CD4-positive, CD25-positive, alpha-beta regulatory T cell (primary cell): ENCODE data around the gene ABCC3. TPM values are rescaled to one million over a fixed set of nuclear protein-coding genes. Genes with fewer than 3 reads are reported as not detected.

Source experiments
- ATAC-seq, 2 donors: fragments of 150-1000 bp; cut with Tn5 transposase; one replicate each; pipeline ENCODE4 v1.10.0; 2021; ENCODE audit warnings: low read depth in 2 of 2, moderate number of reproducible peaks in 2 of 2, moderate library complexity in 1 of 2
- DNase-seq, 3 donors: peaks; one replicate each; pipeline versions ENCODE4 v3.0.0 to v3.0.0-alpha.2; 2012 to 2022; ENCODE audit warnings: mixed read lengths in 1 of 3
- H3K27ac ChIP-seq: one replicate; pipeline ENCODE4 v1.7.0; 2013; ENCODE audit warnings: mild to moderate bottlenecking, low read length; ENCODE audit not compliant: insufficient read depth, poor library complexity, severe bottlenecking
- H3K27me3 ChIP-seq: one replicate; pipeline ENCODE4 v1.7.0; 2013; ENCODE audit warnings: low read length; ENCODE audit not compliant: control insufficient read depth, insufficient read depth
- H3K36me3 ChIP-seq: one replicate; pipeline ENCODE4 v1.7.0; 2013; ENCODE audit warnings: mild to moderate bottlenecking, low read length, moderate library complexity; ENCODE audit not compliant: control insufficient read depth, insufficient read depth
- H3K4me1 ChIP-seq: 2 replicates; pipeline ENCODE4 v1.7.0; 2013; ENCODE audit warnings: mild to moderate bottlenecking, low read length; ENCODE audit not compliant: insufficient read depth, control insufficient read depth, poor library complexity, severe bottlenecking
- H3K4me3 ChIP-seq: one replicate; pipeline ENCODE4 v1.7.0; 2013; ENCODE audit warnings: low read depth, mild to moderate bottlenecking, low read length, moderate library complexity
- H3K9me3 ChIP-seq, 2 experiments: 1 replicate in 1 of 2; 2 replicates in 1 of 2; pipeline ENCODE4 v1.7.0; 2013; ENCODE audit warnings: low read length in 2 of 2, mild to moderate bottlenecking in 1 of 2, moderate library complexity in 1 of 2; ENCODE audit not compliant: control insufficient read depth in 2 of 2
- H3K27ac Mint-ChIP-seq, 3 donors: one replicate each; pipeline ENCODE4 v1.8.0; 2020 to 2022; ENCODE audit warnings: mild to moderate bottlenecking in 3 of 3, mixed read lengths in 3 of 3, moderate library complexity in 2 of 3
- H3K27me3 Mint-ChIP-seq: one replicate; pipeline ENCODE4 v1.8.0; 2022; ENCODE audit warnings: mild to moderate bottlenecking, mixed read lengths
- H3K36me3 Mint-ChIP-seq: one replicate; pipeline ENCODE4 v1.8.0; 2020; ENCODE audit warnings: mixed read lengths
- H3K4me1 Mint-ChIP-seq, 4 donors: one replicate each; pipeline ENCODE4 v1.8.0; 2020 to 2022; ENCODE audit warnings: mixed read lengths in 4 of 4, mild to moderate bottlenecking in 1 of 4
- H3K4me3 Mint-ChIP-seq, 4 donors: one replicate each; pipeline ENCODE4 v1.8.0; 2020 to 2022; ENCODE audit warnings: mild to moderate bottlenecking in 4 of 4, mixed read lengths in 4 of 4, moderate library complexity in 3 of 4
- H3K9me3 Mint-ChIP-seq, 7 donors: one replicate each; pipeline ENCODE4 v1.8.0; 2020 to 2022; ENCODE audit warnings: mixed read lengths in 7 of 7, mild to moderate bottlenecking in 3 of 7, moderate library complexity in 2 of 7
- polyA plus RNA-seq, 4 donors: library from polyadenylated mRNA; unstranded; fragments of 300-500 nt; fragmentation: Illumina TruSeq; gene quantifications; one replicate each; pipeline ENCODE4 v1.2.3, GENCODE V29; 2021
- total RNA-seq: library from RNA; stranded (reverse); gene quantifications from one replicate; pipeline ENCODE4 v1.2.3, GENCODE V29; 2022

ABCC3 gene
- total and polyA plus RNA-seq, 5 donors from 2014 or later, result 0.02 to 3.3 TPM; not detected in 3

GRCh38 chr17:50689251-50689650, 54.6 kb downstream of the ABCC3 start:
- Mint-ChIP-seq H3K9me3 (no peaks in the 10 kb centered on the region), H3K27me3 (peaks cover 7% of the 10 kb centered on the region), H3K36me3 (peaks cover 1% of the 10 kb centered on the region), H3K4me3 (no peak overlapping the region), H3K27ac (peak overlapping the region in 1 of 3 donors; percentile 37), H3K4me1 (peaks cover 0 to 2% (median under 1%) of the 10 kb centered on the region in 4 donors)
- no peaks in the 10 kb centered on the region for H3K27me3 ChIP-seq
- DNase-seq (no peak), ATAC-seq (no peak)
- H3K36me3 ChIP-seq, result peaks cover 18% of the 10 kb centered on the region
- no peaks in the 10 kb centered on the region for H3K4me1 ChIP-seq
- no peaks in the 10 kb centered on the region for H3K9me3 ChIP-seq
- no peak overlapping the region for H3K4me3 ChIP-seq
- no peak overlapping the region for H3K27ac ChIP-seq

- no peaks in the 10 kb centered on the region for H3K4me1 ChIP-seq
- Mint-ChIP-seq H3K4me3 (no peak overlapping the region), H3K36me3 (peaks cover 5% of the 10 kb centered on the region), H3K27me3 (peaks cover 7% of the 10 kb centered on the region), H3K4me1 (peaks cover 0 to 4% (median 3%) of the 10 kb centered on the region in 4 donors), H3K9me3 (no peaks in the 10 kb centered on the region), H3K27ac (no peak overlapping the region)
- no peak overlapping the region for H3K27ac ChIP-seq
- ATAC-seq (no peak), DNase-seq (no peak)
- H3K4me3 ChIP-seq, result no peak overlapping the region
- H3K27me3 ChIP-seq, result no peaks in the 10 kb centered on the region
- H3K36me3 ChIP-seq, result peaks cover 22% of the 10 kb centered on the region
- no peaks in the 10 kb centered on the region for H3K9me3 ChIP-seq
These were observed 55.5 kb downstream of the ABCC3 start for GRCh38 chr17:50689956-50690886.

- peaks cover 30% of the 10 kb centered on the region for H3K36me3 ChIP-seq
- no peaks in the 10 kb centered on the region for H3K27me3 ChIP-seq
- no peaks in the 10 kb centered on the region for H3K9me3 ChIP-seq
- Mint-ChIP-seq H3K9me3 (no peaks in the 10 kb centered on the region), H3K27ac (peak overlapping the region in 2 of 3 donors; percentile 3 to 27), H3K4me1 (peaks cover 2 to 4% (median 3%) of the 10 kb centered on the region in 4 donors), H3K4me3 (no peak overlapping the region), H3K27me3 (peaks cover 7% of the 10 kb centered on the region), H3K36me3 (peaks cover 12% of the 10 kb centered on the region)
- DNase-seq (no peak), ATAC-seq (no peak)
- no peak overlapping the region for H3K27ac ChIP-seq
- no peak overlapping the region for H3K4me3 ChIP-seq
- H3K4me1 ChIP-seq, result no peaks in the 10 kb centered on the region
These were observed 56.3 kb downstream of the ABCC3 start for GRCh38 chr17:50690887-50691549.

GRCh38 chr17:50691550-50692447, 57.1 kb downstream of the ABCC3 start:
- ATAC-seq (no peak), DNase-seq (no peak)
- H3K27ac ChIP-seq, result no peak overlapping the region
- H3K36me3 ChIP-seq, result peaks cover 38% of the 10 kb centered on the region
- no peaks in the 10 kb centered on the region for H3K4me1 ChIP-seq
- Mint-ChIP-seq H3K36me3 (peaks cover 18% of the 10 kb centered on the region), H3K4me1 (peaks cover 2 to 4% (median 4%) of the 10 kb centered on the region in 4 donors), H3K9me3 (no peaks in the 10 kb centered on the region), H3K27me3 (no peaks in the 10 kb centered on the region), H3K27ac (peak overlapping the region; percentile 3 to 60 (median 27)), H3K4me3 (no peak overlapping the region)
- H3K9me3 ChIP-seq, result no peaks in the 10 kb centered on the region
- no peak overlapping the region for H3K4me3 ChIP-seq
- H3K27me3 ChIP-seq, result no peaks in the 10 kb centered on the region

GRCh38 chr17:50692448-50693035, 57.9 kb downstream of the ABCC3 start:
- H3K27me3 Mint-ChIP-seq, result no peaks in the 10 kb centered on the region
- H3K4me3 ChIP-seq, result no peak overlapping the region
- H3K9me3 Mint-ChIP-seq, result no peaks in the 10 kb centered on the region
- no peak overlapping the region for H3K27ac Mint-ChIP-seq
- no peaks in the 10 kb centered on the region for H3K27me3 ChIP-seq
- H3K9me3 ChIP-seq, result no peaks in the 10 kb centered on the region
- H3K36me3 Mint-ChIP-seq, result peaks cover 23% of the 10 kb centered on the region
- DNase-seq, result no peak
- no peak overlapping the region for H3K4me3 Mint-ChIP-seq
- H3K4me1 ChIP-seq, result no peaks in the 10 kb centered on the region
- no peak overlapping the region for H3K27ac ChIP-seq
- peaks cover 46% of the 10 kb centered on the region for H3K36me3 ChIP-seq
- ATAC-seq, result no peak
- peaks cover 6 to 12% (median 8%) of the 10 kb centered on the region in 4 donors for H3K4me1 Mint-ChIP-seq

- Histone ChIP-seq H3K4me3 (no peak overlapping the region), H3K27ac (no peak overlapping the region), H3K27me3 (no peaks in the 10 kb centered on the region), H3K36me3 (peaks cover 51% of the 10 kb centered on the region), H3K9me3 (no peaks in the 10 kb centered on the region), H3K4me1 (no peaks in the 10 kb centered on the region)
- H3K36me3 Mint-ChIP-seq, result peaks cover 25% of the 10 kb centered on the region
- ATAC-seq (no peak), DNase-seq (no peak)
- no peaks in the 10 kb centered on the region for H3K27me3 Mint-ChIP-seq
- no peak overlapping the region for H3K27ac Mint-ChIP-seq
- H3K4me1 Mint-ChIP-seq, result peaks cover 11 to 15% (median 12%) of the 10 kb centered on the region in 4 donors
- no peak overlapping the region for H3K4me3 Mint-ChIP-seq
- H3K9me3 Mint-ChIP-seq, result no peaks in the 10 kb centered on the region
These were observed 58.5 kb downstream of the ABCC3 start for GRCh38 chr17:50693036-50693682.
